NCI-H1694 treated with DMSO at 0.1 percent for 48 hours (cell line): Measurements from ENCODE around the gene RSAD2.

ENCODE experiments used
- DNase-seq: peaks from one replicate; lab custom pipeline; 2025; lab: John Stamatoyannopoulos, UW

The RSAD2 gene

GRCh38 chr2:6905668-6906067 is 28.1 kb downstream of the RSAD2 start:
- DNase-seq = no peak

- DNase-seq = no peak
Observed at GRCh38 chr2:6906165-6906741, 28.7 kb downstream of the RSAD2 start.

GRCh38 chr2:6908291-6908690 is 30.7 kb downstream of the RSAD2 start:
- DNase-seq = no peak

GRCh38 chr2:6909431-6910385 is 32.1 kb downstream of the RSAD2 start:
- no peak for DNase-seq

- no peak for DNase-seq
Observed at GRCh38 chr2:6911721-6912120, 34.1 kb downstream of the RSAD2 start.

GRCh38 chr2:6913415-6914157 is 36.0 kb downstream of the RSAD2 start:
- no peak for DNase-seq

GRCh38 chr2:6914828-6915227 is 37.3 kb downstream of the RSAD2 start:
- DNase-seq = no peak

- DNase-seq = no peak
Observed at GRCh38 chr2:6915399-6915798, 37.8 kb downstream of the RSAD2 start.

- DNase-seq = no peak
Observed at GRCh38 chr2:6916224-6916623, 38.6 kb downstream of the RSAD2 start.

GRCh38 chr2:6916736-6917070 is 39.1 kb downstream of the RSAD2 start:
- no peak for DNase-seq

- DNase-seq = peak; percentile 53
Observed at GRCh38 chr2:6917071-6917760, 39.6 kb downstream of the RSAD2 start, which contains the start of gene RNF144A. Gene RNF144A (plus strand): TSS chr2:6917412. CDS start chr2:6996927, 79,515 bp downstream.

- DNase-seq = no peak
Observed at GRCh38 chr2:6917761-6918421, 40.3 kb downstream of the RSAD2 start.

GRCh38 chr2:6919901-6920742 is 42.5 kb downstream of the RSAD2 start:
- no peak for DNase-seq

GRCh38 chr2:6920743-6921064 is 43.1 kb downstream of the RSAD2 start:
- DNase-seq = no peak

- no peak for DNase-seq
Observed at GRCh38 chr2:6921321-6921922, 43.8 kb downstream of the RSAD2 start.

- DNase-seq = peak; percentile 38
Observed at GRCh38 chr2:6922201-6922656, 44.7 kb downstream of the RSAD2 start.

- peak; percentile 35 for DNase-seq
Observed at GRCh38 chr2:6923319-6923718, 45.7 kb downstream of the RSAD2 start.

GRCh38 chr2:6924101-6924923 is 46.7 kb downstream of the RSAD2 start:
- DNase-seq = no peak

GRCh38 chr2:6924924-6925409 is 47.4 kb downstream of the RSAD2 start:
- no peak for DNase-seq
